ENCODE measurements around the gene CXCL12. TPM values are rescaled to one million over a fixed set of nuclear protein-coding genes. Genes with fewer than 3 reads are reported as not detected.

CXCL12 gene
- total RNA-seq, 1 experiment from 2014 or later, result 0.47 TPM

GRCh38 chr10:44368637-44369036 is 16.3 kb downstream of the CXCL12 start:
- CTCF ChIA-PET, result no interaction called here

GRCh38 chr10:44366941-44367630 is 17.8 kb downstream of the CXCL12 start:
- H3K9me2 ChIP-seq (replicated peaks; ENCODE audit: low read length), result no peaks in the 10 kb centered on the region
- CTCF ChIA-PET, result no interaction called here
- no TSS peak for BruUV-seq (replicated peaks)

More at GRCh38 chr10:44368637-44369036, 16.3 kb downstream of the CXCL12 start:
- no peak overlapping the region for H3K27ac ChIP-seq (ENCODE audit: low read length)
- POLR2A ChIA-PET (ENCODE audit: unreplicated experiment), result no interaction called here
- H3K9ac ChIP-seq (ENCODE audit: low read length), result no peak overlapping the region
- no peaks in the 10 kb centered on the region for H3K79me2 ChIP-seq (ENCODE audit: low read length)
- no peak for ATAC-seq
- H3K36me3 ChIP-seq (ENCODE audit: low read depth, low read length), result no peaks in the 10 kb centered on the region
- no peaks in the 10 kb centered on the region for H4K20me1 ChIP-seq (ENCODE audit: low read length)
- no peaks in the 10 kb centered on the region for H3K9me2 ChIP-seq (replicated peaks; ENCODE audit: low read length)
- DNase-seq, result no peak
- H3K4me3 ChIP-seq (ENCODE audit: low read length), result no peak overlapping the region
- no peaks in the 10 kb centered on the region for H3K4me1 ChIP-seq (ENCODE audit: insufficient read depth, low read length)
- no TSS peak for BruUV-seq (replicated peaks)
- intact Hi-C loops (cut with micrococcal nuclease), result no loop called here
- H3F3A ChIP-seq (ENCODE audit: low read length, unreplicated experiment), result no peaks in the 10 kb centered on the region
- H3K9me3 ChIP-seq (ENCODE audit: low read length), result no peaks in the 10 kb centered on the region
- no peak overlapping the region for H3K4me2 ChIP-seq (ENCODE audit: low read length)
- TF ChIP-seq, protein P1, sequence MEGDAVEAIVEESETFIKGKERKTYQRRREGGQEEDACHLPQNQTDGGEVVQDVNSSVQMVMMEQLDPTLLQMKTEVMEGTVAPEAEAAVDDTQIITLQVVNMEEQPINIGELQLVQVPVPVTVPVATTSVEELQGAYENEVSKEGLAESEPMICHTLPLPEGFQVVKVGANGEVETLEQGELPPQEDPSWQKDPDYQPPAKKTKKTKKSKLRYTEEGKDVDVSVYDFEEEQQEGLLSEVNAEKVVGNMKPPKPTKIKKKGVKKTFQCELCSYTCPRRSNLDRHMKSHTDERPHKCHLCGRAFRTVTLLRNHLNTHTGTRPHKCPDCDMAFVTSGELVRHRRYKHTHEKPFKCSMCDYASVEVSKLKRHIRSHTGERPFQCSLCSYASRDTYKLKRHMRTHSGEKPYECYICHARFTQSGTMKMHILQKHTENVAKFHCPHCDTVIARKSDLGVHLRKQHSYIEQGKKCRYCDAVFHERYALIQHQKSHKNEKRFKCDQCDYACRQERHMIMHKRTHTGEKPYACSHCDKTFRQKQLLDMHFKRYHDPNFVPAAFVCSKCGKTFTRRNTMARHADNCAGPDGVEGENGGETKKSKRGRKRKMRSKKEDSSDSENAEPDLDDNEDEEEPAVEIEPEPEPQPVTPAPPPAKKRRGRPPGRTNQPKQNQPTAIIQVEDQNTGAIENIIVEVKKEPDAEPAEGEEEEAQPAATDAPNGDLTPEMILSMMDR (conservative IDR thresholded peaks at IDR 0.05; ENCODE audit: low read depth, low read length), result no peak
- no peak for TF ChIP-seq EZH2phosphoT487 (IDR thresholded peaks at IDR 0.05; ENCODE audit: borderline replicate concordance, low read length)
- H2AFZ ChIP-seq (ENCODE audit: low read length), result no peak overlapping the region
- H3K27me3 ChIP-seq (ENCODE audit: low read length), result peaks cover 34% of the 10 kb centered on the region

DNA sequence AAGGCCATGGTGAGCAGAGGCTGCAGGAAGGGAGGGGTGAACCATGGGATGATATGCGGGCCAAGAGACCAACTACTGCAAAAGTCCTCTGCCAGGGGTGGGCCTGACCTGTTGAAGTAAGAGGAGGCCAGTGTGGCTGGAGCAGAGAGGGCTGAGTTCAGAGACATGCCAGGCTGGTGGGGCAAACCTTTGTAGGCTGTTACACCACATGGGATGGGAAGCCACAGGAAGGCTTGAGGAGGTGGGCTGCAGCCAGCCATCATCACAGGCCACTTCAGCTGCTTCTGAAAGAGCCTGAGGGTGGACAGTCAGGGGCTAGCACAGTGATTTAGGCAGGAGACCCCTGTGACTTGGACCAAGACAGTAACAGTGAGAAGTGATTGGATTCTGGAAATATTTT is 20.3 kb downstream of the CXCL12 start:
- Histone ChIP-seq H3K4me1 (ENCODE audit: insufficient read depth, low read length) (no peaks in the 10 kb centered on the region), H3F3A (ENCODE audit: low read length, unreplicated experiment) (no peaks in the 10 kb centered on the region), H3K9me2 (replicated peaks; ENCODE audit: low read length) (no peaks in the 10 kb centered on the region), H3K4me2 (ENCODE audit: low read length) (no peak overlapping the region), H3K79me2 (ENCODE audit: low read length) (no peaks in the 10 kb centered on the region), H3K9me3 (ENCODE audit: low read length) (no peaks in the 10 kb centered on the region), H3K4me3 (ENCODE audit: low read length) (no peak overlapping the region), H3K27me3 (ENCODE audit: low read length) (peaks cover 38% of the 10 kb centered on the region), H4K20me1 (ENCODE audit: low read length) (no peaks in the 10 kb centered on the region), H3K36me3 (ENCODE audit: low read depth, low read length) (no peaks in the 10 kb centered on the region), H3K9ac (ENCODE audit: low read length) (no peak overlapping the region), H2AFZ (ENCODE audit: low read length) (no peak overlapping the region), H3K27ac (ENCODE audit: low read length) (no peak overlapping the region)
- ChIA-PET CTCF (no interaction called here), POLR2A (ENCODE audit: unreplicated experiment) (no interaction called here)
- intact Hi-C loops (cut with micrococcal nuclease), result no loop called here
- ATAC-seq (no peak), DNase-seq (no peak)
- TF ChIP-seq, protein P1 (conservative IDR thresholded peaks at IDR 0.05; ENCODE audit: low read depth, low read length), result no peak
- TF ChIP-seq EZH2 (IDR thresholded peaks at IDR 0.05; ENCODE audit: low read length, unreplicated experiment) (no peak), EZH2phosphoT487 (IDR thresholded peaks at IDR 0.05; ENCODE audit: borderline replicate concordance, low read length) (no peak)
- no TSS peak for BruUV-seq (replicated peaks)

More at GRCh38 chr10:44366941-44367630, 17.8 kb downstream of the CXCL12 start:
- ATAC-seq, result no peak
- Histone ChIP-seq H3K27ac (ENCODE audit: low read length) (no peak overlapping the region), H2AFZ (ENCODE audit: low read length) (no peak overlapping the region), H4K20me1 (ENCODE audit: low read length) (no peaks in the 10 kb centered on the region), H3K4me2 (ENCODE audit: low read length) (no peak overlapping the region), H3K79me2 (ENCODE audit: low read length) (no peaks in the 10 kb centered on the region), H3K9ac (ENCODE audit: low read length) (no peak overlapping the region), H3F3A (ENCODE audit: low read length, unreplicated experiment) (no peaks in the 10 kb centered on the region), H3K27me3 (ENCODE audit: low read length) (peaks cover 34% of the 10 kb centered on the region), H3K4me1 (ENCODE audit: insufficient read depth, low read length) (no peaks in the 10 kb centered on the region), H3K4me3 (ENCODE audit: low read length) (no peak overlapping the region), H3K36me3 (ENCODE audit: low read depth, low read length) (no peaks in the 10 kb centered on the region), H3K9me3 (ENCODE audit: low read length) (no peaks in the 10 kb centered on the region)
- DNase-seq, result no peak
- intact Hi-C loops (cut with micrococcal nuclease), result no loop called here
- TF ChIP-seq, protein P1 (conservative IDR thresholded peaks at IDR 0.05; ENCODE audit: low read depth, low read length), result no peak
- TF ChIP-seq EZH2phosphoT487 (IDR thresholded peaks at IDR 0.05; ENCODE audit: borderline replicate concordance, low read length), result no peak
- no peak for TF ChIP-seq EZH2 (IDR thresholded peaks at IDR 0.05; ENCODE audit: low read length, unreplicated experiment)
- POLR2A ChIA-PET (ENCODE audit: unreplicated experiment), result no interaction called here
